NCI-H187 treated with DMSO at 0.1 percent for 48 hours (cell line): ENCODE measurements around the gene AKAP12.
"Not testable (repeated sequence)": the region's sequence is repeated elsewhere in the genome, so short reads cannot be mapped to it uniquely, and the experiment has no call there.

ENCODE experiments used
- DNase-seq: peaks from one replicate; lab custom pipeline; 2025; lab: John Stamatoyannopoulos, UW

Gene AKAP12

GRCh38 chr6:151313066-151313491, 73.3 kb downstream of the AKAP12 start:
- peak; percentile 19 for DNase-seq

DNA sequence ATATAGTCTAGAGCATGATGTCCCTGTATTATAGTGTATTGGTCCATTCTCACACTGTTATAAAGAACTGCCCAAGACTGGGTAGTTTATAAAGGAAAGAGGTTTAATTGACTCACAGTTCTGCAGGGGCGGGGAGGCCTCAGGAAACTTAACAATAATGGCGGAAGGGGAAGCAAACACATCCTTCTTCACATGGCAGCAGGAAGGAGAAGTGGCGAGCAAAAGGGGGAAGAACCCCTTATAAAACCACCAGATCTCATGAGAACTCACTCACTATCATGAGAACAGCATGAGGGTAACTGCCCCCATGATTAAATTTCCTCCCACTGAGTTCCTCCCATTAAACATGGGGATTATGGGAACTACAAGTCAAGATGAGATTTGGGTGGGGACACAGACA, 75.9 kb downstream of the AKAP12 start:
- DNase-seq, result not testable (repeated sequence)

- DNase-seq, result no peak
Observed at GRCh38 chr6:151317103-151317994, 77.6 kb downstream of the AKAP12 start.

GRCh38 chr6:151317995-151318365, 78.2 kb downstream of the AKAP12 start:
- no peak for DNase-seq

GRCh38 chr6:151320140-151320539, 80.4 kb downstream of the AKAP12 start:
- no peak for DNase-seq

- no peak for DNase-seq
Observed at GRCh38 chr6:151321438-151321837, 81.7 kb downstream of the AKAP12 start.

- no peak for DNase-seq
Observed at GRCh38 chr6:151322570-151322969, 82.8 kb downstream of the AKAP12 start.

DNA sequence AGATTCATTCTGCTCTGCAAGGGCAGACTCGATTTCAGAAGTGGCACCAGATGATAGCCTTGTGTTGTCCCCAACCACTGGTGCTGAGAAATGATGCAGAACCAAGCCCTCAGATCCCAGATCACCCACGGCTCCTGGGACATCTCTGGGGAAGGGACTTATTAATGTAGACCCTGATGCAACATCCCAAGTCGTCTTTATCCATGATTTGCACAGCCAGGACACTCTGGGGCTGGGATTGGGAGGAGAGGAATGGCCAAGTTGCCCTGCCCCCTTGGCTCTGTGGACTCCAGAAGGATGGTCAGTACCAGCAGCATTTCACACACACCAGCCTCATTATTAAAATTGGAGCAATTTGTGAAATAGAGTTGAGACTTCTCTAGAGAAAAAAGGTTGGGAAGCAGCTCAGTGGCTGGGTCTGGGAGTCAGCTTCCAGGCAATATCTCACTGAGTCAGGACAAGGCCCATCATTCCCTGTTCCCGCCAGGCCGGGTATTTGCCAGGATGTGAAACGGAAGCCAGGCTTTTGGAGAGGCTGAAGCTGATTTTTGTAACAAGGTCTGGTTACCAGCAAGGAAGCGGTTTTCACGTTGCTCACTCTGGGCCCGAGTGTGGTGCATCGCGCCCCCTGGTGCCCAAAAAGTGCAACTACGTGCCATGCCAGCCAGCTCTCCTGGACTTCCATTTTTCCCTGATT, 84.2 kb downstream of the AKAP12 start:
- DNase-seq, result no peak

DNA sequence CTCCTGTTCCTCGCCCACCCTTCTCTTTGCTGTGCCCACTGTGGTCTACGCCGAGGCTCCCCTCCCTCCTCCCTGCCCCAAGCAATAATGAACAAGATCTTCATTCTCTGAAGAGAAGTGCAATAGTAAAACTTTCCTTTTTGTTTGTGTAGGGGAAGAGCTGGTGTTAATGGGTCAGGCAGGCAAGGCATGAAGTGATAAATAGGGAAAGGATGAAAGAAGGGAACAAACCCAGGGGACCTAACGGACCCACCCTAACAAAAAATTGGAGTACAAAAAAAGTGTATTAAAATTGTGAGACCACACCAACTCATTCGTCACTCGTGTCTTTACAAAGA, 84.7 kb downstream of the AKAP12 start:
- DNase-seq, result no peak

- no peak for DNase-seq
Observed at GRCh38 chr6:151325075-151326050, 85.6 kb downstream of the AKAP12 start.

- DNase-seq, result no peak
Observed at GRCh38 chr6:151326116-151326825, 86.5 kb downstream of the AKAP12 start.

DNA sequence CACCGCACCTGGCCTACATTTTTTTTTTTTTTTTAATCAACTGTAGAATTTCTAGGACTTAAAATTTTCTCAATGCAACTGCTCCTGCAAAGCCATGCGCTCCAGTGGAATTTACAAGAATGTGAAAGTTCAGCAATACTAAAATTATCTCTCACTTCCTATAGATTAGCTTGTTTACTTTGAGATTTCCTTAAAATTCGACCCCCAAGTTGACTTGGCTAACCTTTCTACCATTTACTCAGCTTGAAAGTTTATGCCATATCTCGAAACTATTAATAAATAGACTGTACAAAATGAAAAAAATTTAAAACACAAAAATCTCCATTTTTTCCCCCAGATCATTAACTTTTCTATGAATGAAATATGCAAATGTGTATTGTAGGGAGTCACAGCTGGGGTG, 87.3 kb downstream of the AKAP12 start:
- no peak for DNase-seq

DNA sequence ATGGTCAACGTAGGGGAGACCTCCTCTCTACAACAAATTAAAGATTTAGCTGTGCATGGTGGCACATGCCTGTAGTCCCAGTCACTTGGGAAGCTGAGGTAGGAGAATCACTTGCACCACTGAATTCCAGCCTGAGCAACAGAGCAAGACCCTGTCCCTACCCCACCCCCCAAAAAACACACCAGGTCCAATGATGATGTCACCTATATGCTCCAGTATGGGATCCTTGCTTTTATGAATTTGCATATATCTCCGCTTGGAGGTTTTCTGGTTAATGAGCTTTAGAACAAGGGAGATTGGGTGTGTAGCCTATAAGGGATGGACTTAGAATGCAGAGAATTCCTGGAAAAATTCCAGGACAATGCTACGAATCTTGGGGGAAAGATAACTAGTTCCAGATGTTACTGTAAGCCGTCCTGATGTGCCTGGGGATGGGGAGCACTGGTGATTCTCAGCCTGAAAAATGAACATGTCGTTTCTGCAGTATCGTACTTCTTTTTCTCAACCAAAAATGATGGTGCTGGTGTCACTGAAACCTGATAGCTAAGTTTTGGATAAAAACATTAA, 90.4 kb downstream of the AKAP12 start:
- DNase-seq, result no peak

DNA sequence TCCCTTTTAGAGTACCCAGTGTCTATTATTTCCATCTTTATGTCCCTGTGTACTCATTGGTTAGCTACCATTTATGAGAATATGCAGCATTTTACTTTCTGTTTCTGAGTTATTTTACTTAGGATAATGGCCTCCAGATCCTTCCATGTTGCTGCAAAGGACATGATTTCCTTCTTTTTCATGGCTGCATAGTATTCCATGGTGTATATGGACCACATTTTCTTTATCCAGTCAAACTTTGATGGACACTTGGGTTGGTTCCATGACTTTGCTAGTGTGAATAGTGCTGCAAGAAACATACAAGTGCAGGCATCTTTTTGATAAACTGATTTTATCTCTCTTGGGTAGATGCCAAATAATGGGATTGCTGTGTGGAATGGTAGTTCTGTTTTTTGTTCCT, 96.2 kb downstream of the AKAP12 start:
- no peak for DNase-seq

- DNase-seq, result no peak
Observed at GRCh38 chr6:151338651-151339200, 99.0 kb downstream of the AKAP12 start.

DNA sequence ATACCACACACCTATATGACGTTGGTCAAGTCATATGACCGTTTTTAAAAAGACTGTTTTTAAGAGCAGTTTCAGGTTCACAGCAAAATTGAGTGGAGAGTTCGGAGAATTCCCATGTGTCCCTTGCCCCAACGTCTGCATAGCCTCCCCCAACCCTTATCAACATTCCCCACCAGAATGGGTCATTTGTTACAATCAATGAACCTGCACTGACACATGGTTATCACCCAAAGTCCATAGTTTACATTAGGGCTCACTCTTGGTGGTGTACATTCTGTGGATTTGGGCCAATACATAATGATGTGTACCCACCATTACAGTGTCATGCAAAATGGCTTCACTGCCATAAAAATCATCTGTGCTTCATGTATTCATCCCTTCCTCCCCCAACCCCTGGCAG, 99.6 kb downstream of the AKAP12 start:
- DNase-seq, result no peak

DNA sequence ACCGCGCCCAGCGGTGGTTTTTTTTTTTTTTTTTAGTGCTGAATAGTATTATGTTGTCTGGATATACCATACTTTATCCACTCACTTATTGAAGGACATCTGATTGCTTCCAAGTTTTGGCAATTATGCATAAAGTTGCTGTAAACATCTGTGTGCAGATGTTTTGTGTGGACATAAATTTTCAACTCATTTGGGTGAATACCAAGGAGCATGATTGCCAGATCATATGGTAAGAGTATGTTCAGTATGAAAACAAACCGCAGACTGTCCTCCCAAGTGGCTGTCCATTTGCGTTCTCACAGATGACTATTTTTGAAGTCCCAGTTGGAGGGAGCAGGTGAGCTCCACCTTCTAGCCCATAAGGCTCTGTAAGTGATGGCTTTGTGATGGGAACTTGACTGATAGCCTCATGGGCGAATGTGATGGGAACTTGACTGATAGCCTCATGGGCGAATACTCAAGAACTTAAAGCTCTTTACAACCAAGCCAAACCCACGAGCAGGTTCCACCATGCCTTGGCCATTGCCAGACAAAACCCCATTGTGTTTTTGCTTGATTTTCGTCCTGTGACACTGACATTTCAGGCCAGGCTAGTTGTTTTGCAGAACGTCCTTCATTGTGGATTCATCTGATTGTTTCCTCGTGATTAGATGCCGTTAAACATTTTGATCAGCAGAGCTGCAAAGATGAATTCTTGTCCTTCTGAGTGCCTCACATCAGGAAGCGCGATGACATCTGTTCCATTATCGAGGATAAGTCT, 100.6 kb downstream of the AKAP12 start:
- no peak for DNase-seq

DNA sequence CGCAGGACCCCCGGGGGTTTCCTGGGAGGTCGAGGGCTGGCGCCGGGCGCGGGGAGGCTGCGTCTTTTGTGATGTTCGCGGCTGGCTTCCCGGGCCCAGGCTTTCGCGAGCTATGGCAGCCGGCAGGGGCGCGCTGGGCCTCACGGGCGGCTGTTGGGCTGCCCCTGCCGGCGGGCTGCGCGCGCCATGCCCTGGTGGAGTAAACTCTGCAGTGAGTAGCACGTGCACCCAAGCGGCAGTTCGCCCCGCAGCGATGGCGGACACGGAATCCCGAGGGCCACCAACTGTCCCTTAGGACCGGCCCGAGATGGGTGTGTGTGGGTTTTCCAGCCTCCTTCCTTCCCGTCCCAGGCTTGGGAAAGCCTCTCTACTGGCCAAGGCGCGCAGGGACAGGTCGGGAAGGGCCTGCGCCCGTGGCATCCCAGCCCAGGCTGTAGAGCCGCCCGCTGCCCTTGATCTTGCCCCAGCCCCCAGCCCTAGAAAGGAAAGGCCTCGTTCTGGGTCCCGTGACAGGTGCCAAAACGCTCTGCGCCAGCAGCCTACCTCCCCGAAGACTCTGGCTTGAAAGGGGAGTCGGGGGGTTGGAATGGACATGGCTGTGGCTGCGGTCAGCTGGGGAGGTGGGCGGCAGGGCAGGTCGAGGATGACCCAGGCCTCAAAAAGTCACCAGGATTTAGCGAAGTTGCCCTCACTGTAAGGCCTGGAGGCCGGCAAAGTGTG, 101.9 kb downstream of the AKAP12 start:
- no peak for DNase-seq

GRCh38 chr6:151342750-151343149, 103.0 kb downstream of the AKAP12 start:
- DNase-seq, result not testable (repeated sequence)
